Adrenal gland (tissue), 12 donors: Measurements from ENCODE around the gene TMEM134. TPM values are rescaled to one million over a fixed set of nuclear protein-coding genes. Genes with fewer than 3 reads are reported as not detected.
A peak's percentile ranks its signal among the peaks of the same experiment; 100 is the strongest.

ENCODE experiments used
- DNase-seq, 7 donors: peaks; one replicate each; pipeline ENCODE4 v3.0.0-alpha.2; 2019 to 2020
- H3K27ac ChIP-seq, 5 donors: fragments of 200-600 bp; sonication (generic) in 4 of 5; 1 replicate in 3 of 5; 2 replicates in 2 of 5; pipeline versions ENCODE4 v1.5.1 to v1.8.0; 2016 to 2020; ENCODE audit warnings: mild to moderate bottlenecking in 1 of 5
- H3K27me3 ChIP-seq: fragments of 200-600 bp; 2 replicates; pipeline ENCODE4 v1.8.0; 2021
- H3K36me3 ChIP-seq, 2 donors: fragments of 200-600 bp; replicated peaks in 1 of 2; 1 replicate in 1 of 2; 2 replicates in 1 of 2; pipeline versions ENCODE4 v1.5.1 to v1.8.0; 2018 to 2022
- H3K4me1 ChIP-seq, 2 donors: fragments of 200-600 bp; replicated peaks in 1 of 2; 1 replicate in 1 of 2; 2 replicates in 1 of 2; pipeline versions ENCODE4 v1.5.1 to v1.8.0; 2018 to 2021
- H3K4me3 ChIP-seq, 4 donors: fragments of 200-600 bp; sonication (generic) in 3 of 4; one replicate each; pipeline ENCODE4 v1.5.1; 2016 to 2018
- H3K9me3 ChIP-seq, 3 donors: fragments of 200-600 bp; sonication (generic) in 1 of 3; replicated peaks in 1 of 3; 1 replicate in 2 of 3; 2 replicates in 1 of 3; pipeline versions ENCODE4 v1.5.1 to v1.8.0; 2016 to 2021
- CTCF ChIP-seq, 6 experiments: fragments of 450-650 bp in 4 of 6; fragments of 200-600 bp in 2 of 6; sonication (generic) in 1 of 6; IDR thresholded peaks; 1 replicate in 5 of 6; 2 replicates in 1 of 6; pipeline versions ENCODE4 v1.5.1 to v1.8.0; 2016 to 2021; ENCODE audit warnings: antibody characterized with exemption in 6 of 6, mild to moderate bottlenecking in 2 of 6, moderate library complexity in 1 of 6
- POLR2A ChIP-seq, 2 donors: fragments of 450-650 bp; IDR thresholded peaks; one replicate each; pipeline ENCODE4 v1.6.1; 2017; ENCODE audit warnings: antibody characterized with exemption in 2 of 2, mild to moderate bottlenecking in 2 of 2, moderate library complexity in 1 of 2
- WGBS, 4 donors: extraction: QIAGEN DNeasy Blood & Tissue Kit in 2 of 4; methylation state at CpG; one replicate each; pipeline versions ENCODE4 v1.1.5 to v1.1.7; 2013 to 2017; 5-methylcytosine and 5-hydroxymethylcytosine counted together
- intact Hi-C, 2 donors: fragments of 100-400 bp; cut with DNase I; formaldehyde crosslinking; loops; one replicate each; pipeline versions ENCODE4 v1.14.1 to v1.15.0; 2022 to 2023
- polyA plus RNA-seq, 3 donors: library from polyadenylated mRNA; stranded (reverse); fragments of 200-250 nt in 2 of 3; fragments of 350-450 nt in 1 of 3; fragmentation: Illumina TruSeq in 1 of 3; extraction: RNeasy Lipid Tissue Mini Kit (QIAGEN cat#74804) in 1 of 3; gene quantifications; one replicate each; pipeline ENCODE4 v1.2.3, GENCODE V29; 2013 to 2014
- total RNA-seq, 9 donors: library from RNA; depleted of rRNA in 4 of 9; stranded (reverse); fragments of >200 nt in 4 of 9; fragments of 120-200 nt in 1 of 9; fragmentation: NEBNext Ultra II Directional in 1 of 9; extraction: Animal tissue kit (Norgen Biotek cat#: 25700) in 1 of 9; gene quantifications; one replicate each; pipeline versions ENCODE4 v1.1.0 to v1.2.4, GENCODE V29; 2013 to 2023
- donor health status: healthy with polysubstance abuse.
- donor health status: Bipolar disorder and iron deficiency.
- donor health status: DM: yes; HTN: yes; CAD: no.
- donor health status: DM: no; HTN: no; CAD: no.
- donor health status: DM: no; HTN: no; CAD: no.
- donor health status: DM: yes; HTN: yes; CAD: no.

The TMEM134 gene
- total and polyA plus RNA-seq, 12 donors, result 15.5 to 257 (median 98.0) TPM

- no peak overlapping the region for H3K27ac ChIP-seq
- H3K36me3 ChIP-seq, result no peaks in the 10 kb centered on the region
- 70 to 78% (median 73%) methylated on average over 7 of the region's 7 CpGs for WGBS, 4 donors
- H3K4me1 ChIP-seq, result peaks cover 6 to 12% of the 10 kb centered on the region in 2 donors
- intact Hi-C loops, result no loop called here
- no peak for DNase-seq
- no peak overlapping the region for H3K4me3 ChIP-seq
- H3K9me3 ChIP-seq, result no peaks in the 10 kb centered on the region
- H3K27me3 ChIP-seq, result no peaks in the 10 kb centered on the region
- TF ChIP-seq CTCF (IDR thresholded peaks at IDR 0.05), result no peak
- TF ChIP-seq POLR2A (IDR thresholded peaks at IDR 0.05), result no peak
These were observed 3.8 kb upstream of the TMEM134 start for GRCh38 chr11:67472882-67473281.

GRCh38 chr11:67470337-67471002, 1.4 kb upstream of the TMEM134 start:
- Histone ChIP-seq H3K27ac (no peak overlapping the region), H3K4me1 (peaks cover 6 to 27% of the 10 kb centered on the region in 2 donors), H3K36me3 (no peaks in the 10 kb centered on the region), H3K27me3 (no peaks in the 10 kb centered on the region), H3K9me3 (no peaks in the 10 kb centered on the region), H3K4me3 (no peak overlapping the region)
- TF ChIP-seq POLR2A (IDR thresholded peaks at IDR 0.05), result no peak
- TF ChIP-seq CTCF (IDR thresholded peaks at IDR 0.05), result no peak
- no peak for DNase-seq
- intact Hi-C loops, result no loop called here
- 77 to 84% (median 79%) methylated on average over 8 of the region's 8 CpGs for WGBS, 4 donors

GRCh38 chr11:67469508-67469811, 409 bp upstream of the TMEM134 start:
- Histone ChIP-seq H3K27ac (peak overlapping the region; percentile 26 to 92 (median 81)), H3K27me3 (no peaks in the 10 kb centered on the region), H3K4me3 (peak overlapping the region in 3 of 4 donors; percentile 22 to 71 (median 34)), H3K36me3 (no peaks in the 10 kb centered on the region), H3K9me3 (no peaks in the 10 kb centered on the region), H3K4me1 (peaks cover 12 to 33% of the 10 kb centered on the region in 2 donors)
- intact Hi-C loops, result no loop called here
- TF ChIP-seq POLR2A (IDR thresholded peaks at IDR 0.05), result no peak
- no peak for TF ChIP-seq CTCF (IDR thresholded peaks at IDR 0.05)
- WGBS, 4 donors, result 13 to 19% (median 14%) methylated on average over 6 to 9 of the region's 9 CpGs
- DNase-seq, result no peak

GRCh38 chr11:67468456-67468758, 644 bp downstream of the TMEM134 start:
- WGBS, 4 donors, result 2 to 10% (median 6%) methylated on average over 3 to 6 of the region's 6 CpGs
- Histone ChIP-seq H3K36me3 (no peaks in the 10 kb centered on the region), H3K27me3 (no peaks in the 10 kb centered on the region), H3K4me3 (peak overlapping the region; percentile 16 to 84 (median 61)), H3K27ac (peak overlapping the region; percentile 52 to 92 (median 84)), H3K4me1 (peaks cover 23 to 43% of the 10 kb centered on the region in 2 donors), H3K9me3 (no peaks in the 10 kb centered on the region)
- TF ChIP-seq CTCF (IDR thresholded peaks at IDR 0.05) (no peak), POLR2A (IDR thresholded peaks at IDR 0.05) (no peak)
- DNase-seq, result no peak
- intact Hi-C loops, result no loop called here
